Skeletal muscle tissue (tissue), 5 donors: Measurements from ENCODE around the gene TFPI2. TPM values are rescaled to one million over a fixed set of nuclear protein-coding genes. Genes with fewer than 3 reads are reported as not detected.

ENCODE experiments used
- H3K27ac ChIP-seq: one replicate; pipeline ENCODE4 v1.7.0; 2013; ENCODE audit warnings: mild to moderate bottlenecking, low read depth, low read length, inconsistent platforms
- H3K27me3 ChIP-seq, 3 donors: one replicate each; pipeline ENCODE4 v1.7.0; 2013; ENCODE audit warnings: low read length in 3 of 3; ENCODE audit not compliant: control insufficient read depth in 3 of 3, insufficient read depth in 3 of 3
- H3K36me3 ChIP-seq, 3 donors: one replicate each; pipeline ENCODE4 v1.7.0; 2013; ENCODE audit warnings: low read length in 3 of 3; ENCODE audit not compliant: control insufficient read depth in 3 of 3, insufficient read depth in 3 of 3
- H3K4me1 ChIP-seq, 3 donors: one replicate each; pipeline ENCODE4 v1.7.0; 2013; ENCODE audit warnings: low read length in 3 of 3, mild to moderate bottlenecking in 3 of 3; ENCODE audit not compliant: control insufficient read depth in 3 of 3, insufficient read depth in 3 of 3
- H3K4me3 ChIP-seq, 3 donors: one replicate each; pipeline ENCODE4 v1.7.0; 2013; ENCODE audit warnings: low read length in 3 of 3
- H3K9ac ChIP-seq, 3 donors: one replicate each; pipeline ENCODE4 v1.7.0; 2013; ENCODE audit warnings: low read length in 3 of 3, mild to moderate bottlenecking in 3 of 3, moderate library complexity in 2 of 3, low read depth in 1 of 3
- H3K9me3 ChIP-seq, 3 donors: one replicate each; pipeline ENCODE4 v1.7.0; 2013; ENCODE audit warnings: low read length in 3 of 3; ENCODE audit not compliant: control insufficient read depth in 3 of 3
- small RNA-seq: library from RNA; depleted of rRNA; stranded (forward); fragments of <200 nt; gene quantifications from one replicate; pipeline ENCODE3, GENCODE V24; 2014
- total RNA-seq: library from RNA; depleted of rRNA; stranded (reverse); fragments of >200 nt; gene quantifications from one replicate; pipeline ENCODE4 v1.2.3, GENCODE V29; 2014
- donor health status: Osteomylitis.

Gene TFPI2
- total RNA-seq, 1 donor from 2014 or later = 1.0 TPM

DNA sequence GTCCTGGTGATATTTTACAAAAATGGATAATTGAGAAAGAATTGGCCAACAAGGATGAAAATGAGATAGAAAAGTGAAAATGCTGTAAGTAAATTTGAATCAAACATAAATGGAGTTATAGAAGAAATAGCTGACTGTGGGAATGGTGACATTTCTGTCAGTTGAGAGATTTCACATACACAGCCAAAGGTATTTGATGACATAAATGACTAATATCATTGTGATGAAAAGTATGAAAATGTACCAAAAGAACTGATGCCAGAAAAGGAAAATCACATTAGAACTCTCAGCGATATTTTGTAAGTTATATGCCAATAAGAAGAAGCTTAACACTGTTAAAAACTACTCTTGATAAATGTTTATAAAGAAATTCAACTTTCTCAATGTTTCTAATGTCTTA, 54.9 kb downstream of the TFPI2 start:
- Histone ChIP-seq H3K9ac (no peak overlapping the region), H3K27ac (no peak overlapping the region), H3K36me3 (no peaks in the 10 kb centered on the region), H3K27me3 (no peaks in the 10 kb centered on the region), H3K4me3 (no peak overlapping the region), H3K9me3 (no peaks in the 10 kb centered on the region), H3K4me1 (no peaks in the 10 kb centered on the region)

Small RNA genes lying within 50 kb of the gene (small RNA-seq; reads per million reads assigned to genes)
- not detected for gene AC002076.2

Other genes starting within 250 kb of the TFPI2 start
- not detected for gene GNGT1, start 15.8 kb upstream of the TFPI2 start, total RNA-seq
- 20.4 TPM for gene GNG11, start 31.0 kb upstream of the TFPI2 start, total RNA-seq
- 19.3 TPM for gene BET1, start 113.6 kb upstream of the TFPI2 start, total RNA-seq